HCEC 1CT (cell line): ENCODE results near the gene NYNRIN.

Experiments
- DNase-seq: peaks from one replicate; pipeline ENCODE4 v3.0.0-alpha.2; 2017

The NYNRIN gene

DNA sequence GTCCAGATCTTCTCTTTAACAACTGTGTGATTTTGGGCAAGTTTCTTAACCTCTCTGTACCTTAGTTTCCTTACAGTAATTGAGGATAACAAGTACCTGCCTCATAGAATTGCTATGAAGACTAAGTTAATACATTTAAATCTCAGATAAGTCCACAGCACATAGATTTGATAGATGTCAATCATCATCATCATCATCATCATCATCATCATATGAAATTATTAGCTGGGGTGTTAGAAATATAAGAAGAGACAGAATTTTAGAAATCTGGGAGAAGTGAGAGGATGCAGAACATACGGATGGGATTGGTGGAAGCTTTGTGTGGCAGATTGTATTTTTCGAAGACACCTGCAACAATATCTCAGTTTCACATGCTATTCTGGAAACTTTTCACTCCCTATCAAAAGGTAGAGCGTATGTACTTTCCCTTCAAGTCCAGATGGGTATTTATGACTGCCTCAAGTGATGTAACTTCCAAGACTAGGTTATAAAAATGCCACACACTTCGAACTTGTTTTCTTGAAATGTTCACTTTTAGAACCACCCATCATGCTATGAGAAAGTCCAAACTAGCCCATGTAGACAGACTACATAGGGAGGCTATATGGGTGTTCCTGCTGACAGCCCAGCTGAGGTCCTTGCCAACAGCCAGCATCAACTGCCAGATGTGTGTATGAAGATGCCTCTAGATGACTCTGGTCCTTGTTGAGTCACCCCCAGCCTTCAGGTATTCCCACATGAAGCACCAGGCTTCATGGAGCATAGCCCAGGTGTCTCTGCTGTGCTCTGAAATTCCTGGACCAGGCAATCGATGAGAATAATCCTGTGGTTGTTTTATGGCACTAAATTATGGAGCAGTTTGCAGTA lies 64.4 kb downstream of the NYNRIN start:
- no peak for DNase-seq

DNA sequence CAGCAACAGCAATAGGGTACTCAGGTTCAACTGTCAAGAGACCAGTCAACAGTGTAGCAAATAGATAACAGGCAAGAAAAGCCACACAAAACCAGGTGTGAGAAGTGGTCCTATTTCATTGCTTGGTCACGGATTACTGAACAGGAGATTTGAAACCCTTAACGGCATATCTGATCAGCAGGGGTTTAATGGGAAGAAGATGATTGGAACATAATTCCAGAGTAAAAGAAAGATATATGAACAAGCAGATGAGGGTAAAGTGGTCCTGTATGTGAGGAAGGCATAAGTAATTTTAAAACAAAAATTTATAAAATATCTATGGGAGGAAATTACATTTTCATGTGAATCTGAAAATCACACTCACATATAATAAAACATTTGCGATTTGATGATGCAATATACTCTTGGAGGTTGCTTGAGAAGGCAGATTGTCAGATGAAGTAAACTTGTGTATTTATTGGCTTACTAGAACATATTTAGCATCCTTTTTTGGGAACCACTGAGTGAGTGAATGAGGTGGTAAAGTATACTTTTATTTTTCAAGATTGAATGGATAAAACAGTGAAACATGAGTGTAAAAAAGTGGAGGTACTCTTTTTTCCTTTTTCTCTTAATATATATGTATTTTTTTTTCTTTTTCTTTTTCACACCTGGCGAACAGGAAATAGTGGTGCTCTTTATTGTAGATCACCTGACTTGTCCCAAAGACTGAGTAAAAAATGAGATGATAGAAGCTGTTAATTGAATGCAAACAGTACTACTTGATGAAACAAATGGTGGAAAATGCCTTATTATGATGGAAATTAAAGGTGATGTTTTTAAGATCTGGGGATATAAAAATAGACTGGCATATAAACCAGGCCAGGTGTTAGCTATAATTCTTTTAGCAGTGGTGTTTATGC lies 65.3 kb downstream of the NYNRIN start:
- DNase-seq, result no peak

DNA sequence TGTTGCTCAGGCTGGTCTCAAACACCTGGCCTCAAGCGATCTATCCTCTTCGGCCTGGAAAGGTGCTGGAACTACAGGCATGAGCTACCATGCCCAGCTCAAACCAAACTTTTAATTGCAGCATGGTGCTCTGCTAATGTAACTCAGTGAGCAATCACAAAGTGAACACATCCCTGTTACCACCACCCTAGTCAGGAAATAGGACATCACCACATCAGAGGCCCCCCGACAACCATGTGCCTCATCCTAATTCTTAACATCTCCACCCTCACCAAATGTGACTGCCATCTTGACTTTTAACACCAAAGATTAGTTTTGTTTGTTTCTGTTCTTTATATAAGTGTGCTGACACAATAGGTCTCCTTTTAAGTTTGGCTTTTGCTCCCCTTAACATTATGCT lies 66.6 kb downstream of the NYNRIN start:
- no peak for DNase-seq

DNA sequence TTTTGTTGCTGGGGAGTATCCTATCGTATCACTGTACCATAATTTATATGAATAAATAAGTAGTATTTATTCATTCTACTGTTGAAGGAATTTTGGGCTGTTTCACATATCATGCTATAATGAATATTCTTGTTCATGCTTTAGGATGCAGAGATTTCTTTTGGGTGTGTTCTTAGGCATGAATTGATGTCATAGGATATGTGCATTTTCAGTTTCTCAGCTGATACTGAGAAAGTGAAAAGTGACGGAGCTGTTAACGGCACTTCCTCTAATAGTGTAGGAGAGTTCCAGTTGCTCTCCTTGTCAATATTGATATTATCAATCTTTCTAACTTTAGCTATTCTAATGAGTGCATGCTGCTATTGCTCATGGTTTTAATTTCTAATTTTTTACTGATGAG lies 67.0 kb downstream of the NYNRIN start:
- no peak for DNase-seq
